IPS-15b (cell line): ENCODE results near the gene RAET1E.

ENCODE experiments used
- H3K27me3 ChIP-seq: one replicate; pipeline ENCODE4 v1.6.1; 2013; ENCODE audit warnings: low read length; ENCODE audit not compliant: control insufficient read depth, insufficient read depth
- H3K36me3 ChIP-seq: one replicate; pipeline ENCODE4 v1.6.1; 2013; ENCODE audit warnings: low read length; ENCODE audit not compliant: control insufficient read depth, insufficient read depth
- H3K4me1 ChIP-seq: one replicate; pipeline ENCODE4 v1.6.1; 2013; ENCODE audit warnings: mild to moderate bottlenecking, low read length; ENCODE audit not compliant: control insufficient read depth, insufficient read depth
- H3K4me3 ChIP-seq: one replicate; pipeline ENCODE4 v1.5.1; 2013; ENCODE audit warnings: low read depth, low read length
- H3K9ac ChIP-seq: one replicate; pipeline ENCODE4 v1.6.1; 2013; ENCODE audit warnings: low read depth, mild to moderate bottlenecking, low read length
- H3K9me3 ChIP-seq: one replicate; pipeline ENCODE4 v1.6.1; 2013; ENCODE audit warnings: mild to moderate bottlenecking, low read length; ENCODE audit not compliant: control insufficient read depth, insufficient read depth

Gene RAET1E

GRCh38 chr6:149905371-149905910, 7.5 kb upstream of the RAET1E start:
- Histone ChIP-seq H3K4me3 (no peak overlapping the region), H3K36me3 (no peaks in the 10 kb centered on the region), H3K27me3 (no peaks in the 10 kb centered on the region), H3K9me3 (no peaks in the 10 kb centered on the region), H3K9ac (no peak overlapping the region), H3K4me1 (no peaks in the 10 kb centered on the region)

- Histone ChIP-seq H3K27me3 (no peaks in the 10 kb centered on the region), H3K4me1 (no peaks in the 10 kb centered on the region), H3K36me3 (no peaks in the 10 kb centered on the region), H3K9me3 (no peaks in the 10 kb centered on the region), H3K9ac (no peak overlapping the region), H3K4me3 (no peak overlapping the region)
Measured at GRCh38 chr6:149904661-149905370, 6.9 kb upstream of the RAET1E start.

GRCh38 chr6:149903938-149904611, 6.2 kb upstream of the RAET1E start:
- no peaks in the 10 kb centered on the region for H3K36me3 ChIP-seq
- no peaks in the 10 kb centered on the region for H3K4me1 ChIP-seq
- H3K27me3 ChIP-seq: no peaks in the 10 kb centered on the region
- no peak overlapping the region for H3K4me3 ChIP-seq
- no peak overlapping the region for H3K9ac ChIP-seq
- no peaks in the 10 kb centered on the region for H3K9me3 ChIP-seq

- H3K4me1 ChIP-seq: no peaks in the 10 kb centered on the region
- H3K36me3 ChIP-seq: no peaks in the 10 kb centered on the region
- H3K9ac ChIP-seq: no peak overlapping the region
- H3K9me3 ChIP-seq: no peaks in the 10 kb centered on the region
- no peaks in the 10 kb centered on the region for H3K27me3 ChIP-seq
- no peak overlapping the region for H3K4me3 ChIP-seq
Measured at GRCh38 chr6:149901444-149902140, 3.7 kb upstream of the RAET1E start.

GRCh38 chr6:149900620-149901443, 2.9 kb upstream of the RAET1E start:
- Histone ChIP-seq H3K27me3 (no peaks in the 10 kb centered on the region), H3K4me1 (no peaks in the 10 kb centered on the region)

GRCh38 chr6:149899926-149900619, 2.2 kb upstream of the RAET1E start:
- H3K9ac ChIP-seq: no peak overlapping the region
- peaks cover 2% of the 10 kb centered on the region for H3K4me1 ChIP-seq
- H3K4me3 ChIP-seq: no peak overlapping the region
- H3K9me3 ChIP-seq: no peaks in the 10 kb centered on the region
- no peaks in the 10 kb centered on the region for H3K36me3 ChIP-seq
- no peaks in the 10 kb centered on the region for H3K27me3 ChIP-seq

More at GRCh38 chr6:149900620-149901443, 2.9 kb upstream of the RAET1E start:
- no peaks in the 10 kb centered on the region for H3K9me3 ChIP-seq
- no peaks in the 10 kb centered on the region for H3K36me3 ChIP-seq
- no peak overlapping the region for H3K9ac ChIP-seq
- H3K4me3 ChIP-seq: no peak overlapping the region

- H3K27me3 ChIP-seq: no peaks in the 10 kb centered on the region
- no peaks in the 10 kb centered on the region for H3K9me3 ChIP-seq
- H3K4me1 ChIP-seq: peaks cover 2% of the 10 kb centered on the region
- no peak overlapping the region for H3K4me3 ChIP-seq
- no peak overlapping the region for H3K9ac ChIP-seq
- H3K36me3 ChIP-seq: no peaks in the 10 kb centered on the region
Measured at GRCh38 chr6:149899486-149899885, 1.6 kb upstream of the RAET1E start.

GRCh38 chr6:149898966-149899365, 1.1 kb upstream of the RAET1E start:
- no peak overlapping the region for H3K4me3 ChIP-seq
- H3K36me3 ChIP-seq: no peaks in the 10 kb centered on the region
- no peaks in the 10 kb centered on the region for H3K9me3 ChIP-seq
- peaks cover 2% of the 10 kb centered on the region for H3K4me1 ChIP-seq
- H3K9ac ChIP-seq: no peak overlapping the region
- H3K27me3 ChIP-seq: no peaks in the 10 kb centered on the region

- H3K4me1 ChIP-seq: peaks cover 2% of the 10 kb centered on the region
- no peaks in the 10 kb centered on the region for H3K9me3 ChIP-seq
- H3K9ac ChIP-seq: no peak overlapping the region
- no peak overlapping the region for H3K4me3 ChIP-seq
- H3K27me3 ChIP-seq: no peaks in the 10 kb centered on the region
- no peaks in the 10 kb centered on the region for H3K36me3 ChIP-seq
Measured at GRCh38 chr6:149897015-149897697, 757 bp downstream of the RAET1E start.

GRCh38 chr6:149896491-149896890, 1.4 kb downstream of the RAET1E start:
- H3K9ac ChIP-seq: no peak overlapping the region
- H3K36me3 ChIP-seq: no peaks in the 10 kb centered on the region
- H3K4me1 ChIP-seq: peaks cover 2% of the 10 kb centered on the region
- no peaks in the 10 kb centered on the region for H3K9me3 ChIP-seq
- H3K27me3 ChIP-seq: no peaks in the 10 kb centered on the region
- no peak overlapping the region for H3K4me3 ChIP-seq
